Body of pancreas (tissue), 4 donors: ENCODE results near the gene ALPK1. TPM values are rescaled to one million over a fixed set of nuclear protein-coding genes. Genes with fewer than 3 reads are reported as not detected.
A peak's percentile ranks its signal among the peaks of the same experiment; 100 is the strongest.

Source experiments
- ATAC-seq: fragments of 150-250 bp; one replicate; pipeline ENCODE4 v1.9.1; 2016
- DNase-seq, 4 donors: peaks; one replicate each; pipeline ENCODE4 v3.0.0-alpha.2; 2019
- H3K27ac ChIP-seq, 4 donors: fragments of 200-600 bp; sonication (generic); 1 replicate in 3 of 4; 2 replicates in 1 of 4; pipeline versions ENCODE4 v1.5.1 to v1.6.1; 2016 to 2019; ENCODE audit warnings: mild to moderate bottlenecking in 1 of 4, mixed read lengths in 1 of 4, moderate library complexity in 1 of 4
- H3K27me3 ChIP-seq, 2 donors: fragments of 200-600 bp; sonication (generic); one replicate each; pipeline ENCODE4 v1.6.0; 2016; ENCODE audit warnings: mild to moderate bottlenecking in 1 of 2
- H3K36me3 ChIP-seq, 2 donors: fragments of 200-600 bp; sonication (generic); replicated peaks in 1 of 2; 2 replicates each; pipeline ENCODE4 v1.5.1; 2016; ENCODE audit warnings: low read depth in 2 of 2; ENCODE audit not compliant: insufficient read depth in 1 of 2
- H3K4me1 ChIP-seq: fragments of 200-600 bp; sonication (generic); one replicate; pipeline ENCODE4 v1.6.0; 2016
- H3K4me3 ChIP-seq, 2 donors: fragments of 200-600 bp; sonication (generic); 1 replicate in 1 of 2; 2 replicates in 1 of 2; pipeline ENCODE4 v1.5.1; 2016 to 2019
- H3K9me3 ChIP-seq, 3 donors: fragments of 200-600 bp; sonication (generic); 1 replicate in 2 of 3; 2 replicates in 1 of 3; pipeline ENCODE4 v1.5.1; 2016
- CTCF ChIP-seq, 7 experiments: fragments of 450-650 bp in 4 of 7; fragments of 200-600 bp in 3 of 7; sonication (generic) in 3 of 7; IDR thresholded peaks; one replicate each; pipeline ENCODE4 v1.5.1; 2016 to 2019; ENCODE audit warnings: antibody characterized with exemption in 7 of 7
- POLR2A ChIP-seq, 3 donors: fragments of 450-650 bp; IDR thresholded peaks; one replicate each; pipeline ENCODE4 v1.6.1; 2016; ENCODE audit warnings: antibody characterized with exemption in 3 of 3, mild to moderate bottlenecking in 2 of 3
- WGBS, 2 donors: methylation state at CpG; one replicate each; pipeline ENCODE4 v1.1.5; 2017; 5-methylcytosine and 5-hydroxymethylcytosine counted together
- intact Hi-C: fragments of 100-400 bp; cut with DNase I; formaldehyde crosslinking; loops from one replicate; pipeline ENCODE4 v1.15.1; 2023
- total RNA-seq, 2 donors: library from RNA; depleted of rRNA; stranded (reverse); fragments of >200 nt; gene quantifications; one replicate each; pipeline ENCODE4 v1.1.0, GENCODE V29; 2016

The ALPK1 gene
- total RNA-seq, 2 donors from 2014 or later, result 14.8 to 26.7 TPM

- 85 to 86% methylated on average over 29 to 31 of the region's 32 CpGs for WGBS, 2 donors
These were observed 114.8 kb downstream of the ALPK1 start for GRCh38 chr4:112411781-112412550.

GRCh38 chr4:112416464-112416863, 119.3 kb downstream of the ALPK1 start:
- H3K27me3 ChIP-seq, result no peaks in the 10 kb centered on the region
- TF ChIP-seq CTCF (IDR thresholded peaks at IDR 0.05), result no peak
- TF ChIP-seq POLR2A (IDR thresholded peaks at IDR 0.05), result no peak
- ATAC-seq (no peak), DNase-seq (no peak)
- intact Hi-C loops, result no loop called here
- 98 to 99% methylated on average over 3 of the region's 3 CpGs for WGBS, 2 donors
- H3K4me3 ChIP-seq, result no peak overlapping the region
- H3K36me3 ChIP-seq, result no peaks in the 10 kb centered on the region
- no peak overlapping the region for H3K27ac ChIP-seq
- no peaks in the 10 kb centered on the region for H3K4me1 ChIP-seq
- H3K9me3 ChIP-seq, result no peaks in the 10 kb centered on the region

More at GRCh38 chr4:112411781-112412550, 114.8 kb downstream of the ALPK1 start:
- TF ChIP-seq POLR2A (IDR thresholded peaks at IDR 0.05) (no peak), CTCF (IDR thresholded peaks at IDR 0.05) (no peak)
- no peak overlapping the region for H3K4me3 ChIP-seq
- H3K9me3 ChIP-seq, result no peaks in the 10 kb centered on the region
- intact Hi-C loops, result no loop called here
- H3K36me3 ChIP-seq, result no peaks in the 10 kb centered on the region
- no peak for ATAC-seq
- no peaks in the 10 kb centered on the region for H3K27me3 ChIP-seq
- no peak overlapping the region for H3K27ac ChIP-seq
- DNase-seq, result no peak
- H3K4me1 ChIP-seq, result no peaks in the 10 kb centered on the region

GRCh38 chr4:112418092-112418491, 120.9 kb downstream of the ALPK1 start:
- no peak for TF ChIP-seq CTCF (IDR thresholded peaks at IDR 0.05)
- no peak for TF ChIP-seq POLR2A (IDR thresholded peaks at IDR 0.05)
- H3K4me1 ChIP-seq, result no peaks in the 10 kb centered on the region
- no peaks in the 10 kb centered on the region for H3K36me3 ChIP-seq
- H3K27ac ChIP-seq, result no peak overlapping the region
- no peaks in the 10 kb centered on the region for H3K27me3 ChIP-seq
- intact Hi-C loops, result no loop called here
- WGBS, 2 donors, result 66 to 77% methylated on average over 8 to 10 of the region's 10 CpGs
- no peak overlapping the region for H3K4me3 ChIP-seq
- H3K9me3 ChIP-seq, result no peaks in the 10 kb centered on the region
- ATAC-seq, result no peak
- DNase-seq, result peak in 1 of 4 donors; percentile 9

GRCh38 chr4:112421911-112422310, 124.7 kb downstream of the ALPK1 start:
- no peak for TF ChIP-seq POLR2A (IDR thresholded peaks at IDR 0.05)
- TF ChIP-seq CTCF (IDR thresholded peaks at IDR 0.05), result no peak
- 91 to 95% methylated on average over 7 of the region's 7 CpGs for WGBS, 2 donors
- no peak overlapping the region for H3K4me3 ChIP-seq
- intact Hi-C loops, result no loop called here
- H3K9me3 ChIP-seq, result no peaks in the 10 kb centered on the region
- no peaks in the 10 kb centered on the region for H3K4me1 ChIP-seq
- no peak for ATAC-seq
- H3K27me3 ChIP-seq, result no peaks in the 10 kb centered on the region
- peaks cover 0 to 2% of the 10 kb centered on the region in 2 donors for H3K36me3 ChIP-seq
- no peak for DNase-seq
- no peak overlapping the region for H3K27ac ChIP-seq

GRCh38 chr4:112422644-112423043, 125.5 kb downstream of the ALPK1 start:
- Histone ChIP-seq H3K36me3 (peaks cover 0 to 2% of the 10 kb centered on the region in 2 donors), H3K9me3 (no peaks in the 10 kb centered on the region), H3K27ac (no peak overlapping the region), H3K4me1 (no peaks in the 10 kb centered on the region), H3K4me3 (no peak overlapping the region), H3K27me3 (no peaks in the 10 kb centered on the region)
- DNase-seq (no peak), ATAC-seq (no peak)
- WGBS, 2 donors, result 58 to 77% methylated on average over 1 to 2 of the region's 2 CpGs
- intact Hi-C loops, result no loop called here
- no peak for TF ChIP-seq POLR2A (IDR thresholded peaks at IDR 0.05)
- no peak for TF ChIP-seq CTCF (IDR thresholded peaks at IDR 0.05)
